SU-DHL-6 (cell line): ENCODE measurements around the gene PRR5.

ENCODE experiments used
- CTCF ChIP-seq: fragments of 200-600 bp; sonication (generic); IDR thresholded peaks from one replicate; pipeline ENCODE4 v1.5.1; 2017; ENCODE audit warnings: antibody characterized with exemption, mild to moderate bottlenecking, low read length, moderate library complexity; ENCODE audit not compliant: insufficient read depth, poor library complexity, severe bottlenecking
- EZH2phosphoT487 ChIP-seq: fragments of 200-600 bp; sonication (generic), shearing (Covaris generic); conservative IDR thresholded peaks from 2 replicates; pipeline ENCODE4 v1.6.1; 2018; ENCODE audit warnings: mild to moderate bottlenecking, antibody characterized with exemption, low read length, moderate library complexity, mixed read lengths

DNA sequence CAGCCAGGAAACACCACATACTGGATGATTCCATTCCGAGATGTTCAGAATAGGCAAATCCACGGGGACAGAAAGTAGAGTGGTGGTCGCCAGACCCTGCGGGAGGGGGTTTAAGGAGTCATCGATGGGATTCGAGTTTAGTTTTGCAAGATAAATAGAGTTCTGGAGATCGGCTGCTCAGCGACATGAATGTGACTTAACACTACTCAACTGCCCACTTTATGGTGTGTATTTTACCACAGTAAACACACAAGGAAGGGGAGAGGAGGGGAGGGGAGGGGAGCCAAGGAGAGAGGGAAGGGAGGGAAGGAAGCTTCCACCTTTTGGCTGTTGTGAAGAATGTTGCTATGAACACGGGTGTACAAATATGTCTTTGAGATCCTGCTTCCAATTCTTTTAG is 39.9 kb downstream of the PRR5 start:
- TF ChIP-seq CTCF, result no peak
- no peak for TF ChIP-seq EZH2phosphoT487
